HepG2 (cell line): ENCODE data around the gene SYNE2. TPM values are rescaled to one million over a fixed set of nuclear protein-coding genes. Genes with fewer than 3 reads are reported as not detected.

Experiments
- ATAC-seq: fragments of 200-7000 bp; cut with Tn5 transposase; 3 replicates; pipeline ENCODE4 v1.9.1; 2020; ENCODE audit warnings: mild to moderate bottlenecking, moderate library complexity
- BruUV-seq: library from RNA; stranded (reverse); fragments of 400-500 nt; replicated peaks from 2 replicates; lab custom pipeline; 2021; lab: Mats Ljungman, UMichigan
- CTCF ChIA-PET: fragments of 300-600 bp; formaldehyde crosslinking; extraction: SDS; loops from one replicate; lab custom pipeline; 2021; ENCODE audit warnings: low total read pairs, inconsistent platforms, low intra/inter-chr PET ratio; lab: Yijun Ruan, JAX
- POLR2A ChIA-PET: fragments of 350-600 bp; sonication (Branson Sonifier 250); formaldehyde crosslinking; loops from one replicate; lab custom pipeline; 2020; ENCODE audit warnings: antibody characterized with exemption, inconsistent platforms; lab: Yijun Ruan, JAX
- DNase-seq: peaks from one replicate; pipeline ENCODE4 v3.0.0-alpha.2; 2015; ENCODE audit warnings: low spot score
- FAIRE-seq: peaks from 3 replicates; lab custom pipeline; 2011; peaks lifted over from hg19 to GRCh38; lab: Jason Lieb, UNC
- H2AFZ ChIP-seq: one replicate; pipeline ENCODE4 v1.6.1; 2011; ENCODE audit warnings: low read length, inconsistent platforms
- H3K27ac ChIP-seq: fragments of 300-600 bp; 3 replicates; pipeline ENCODE4 v1.8.0; 2011; ENCODE audit warnings: mixed run types, mild to moderate bottlenecking, mixed read lengths, low read length, inconsistent platforms; ENCODE audit not compliant: insufficient read depth; ENCODE audit errors: extremely low read length
- H3K27me3 ChIP-seq, 2 experiments: fragments of 200-600 bp in 1 of 2; 2 replicates in 1 of 2; 3 replicates in 1 of 2; pipeline versions ENCODE4 v1.6.0 to v1.8.0; 2011; ENCODE audit warnings: low read length in 2 of 2, mild to moderate bottlenecking in 2 of 2, moderate library complexity in 2 of 2, inconsistent platforms in 1 of 2; ENCODE audit not compliant: insufficient read depth in 2 of 2, control insufficient read depth in 1 of 2
- H3K36me3 ChIP-seq, 2 experiments: fragments of 200-600 bp in 1 of 2; replicated peaks in 1 of 2; 2 replicates in 1 of 2; 3 replicates in 1 of 2; pipeline versions ENCODE4 v1.5.1 to v1.8.0; 2011; ENCODE audit warnings: low read length in 2 of 2, inconsistent platforms in 1 of 2; ENCODE audit not compliant: insufficient read depth in 2 of 2, control insufficient read depth in 1 of 2
- H3K4me1 ChIP-seq: 2 replicates; pipeline ENCODE4 v1.5.1; 2012; ENCODE audit warnings: low read length, inconsistent platforms; ENCODE audit not compliant: insufficient read depth
- H3K4me2 ChIP-seq: 2 replicates; pipeline ENCODE4 v1.6.0; 2011; ENCODE audit warnings: low read depth, low read length, inconsistent platforms
- H3K4me3 ChIP-seq, 3 experiments: fragments of 200-600 bp in 1 of 3; sonication (generic), shearing (Covaris generic) in 1 of 3; replicated peaks in 1 of 3; 2 replicates each; pipeline ENCODE4 v1.5.1; 2011 to 2016; ENCODE audit warnings: low read length in 3 of 3, inconsistent platforms in 2 of 3, low read depth in 2 of 3, mild to moderate bottlenecking in 2 of 3, control low read depth in 1 of 3, mixed read lengths in 1 of 3; ENCODE audit not compliant: insufficient read depth in 1 of 3
- H3K79me2 ChIP-seq: one replicate; pipeline ENCODE4 v1.6.1; 2011; ENCODE audit warnings: low read length, inconsistent platforms; ENCODE audit not compliant: insufficient read depth
- H3K9ac ChIP-seq: 2 replicates; pipeline ENCODE4 v1.6.0; 2011; ENCODE audit warnings: mild to moderate bottlenecking, low read depth, low read length, inconsistent platforms; ENCODE audit not compliant: insufficient read depth
- H3K9me3 ChIP-seq: 2 replicates; pipeline ENCODE4 v1.5.1; 2012; ENCODE audit warnings: mild to moderate bottlenecking, low read length
- H4K20me1 ChIP-seq: 2 replicates; pipeline ENCODE4 v1.6.0; 2011; ENCODE audit warnings: inconsistent platforms, mild to moderate bottlenecking, low read length, moderate library complexity; ENCODE audit not compliant: insufficient read depth
- AHR ChIP-seq: IDR thresholded peaks from 2 replicates; pipeline ENCODE4 v1.6.1; 2018; ENCODE audit warnings: missing genetic modification reagents, missing compliant biosample characterization
- BRCA1 ChIP-seq: sonication (generic); formaldehyde crosslinking; IDR thresholded peaks from 2 replicates; pipeline ENCODE4 v1.4.0; 2020; ENCODE audit warnings: missing genetic modification reagents
- CCDC6 ChIP-seq: sonication (generic); formaldehyde crosslinking; IDR thresholded peaks from 2 replicates; pipeline ENCODE4 v1.8.1; 2022; ENCODE audit warnings: mild to moderate bottlenecking, missing genetic modification reagents, moderate library complexity
- IKZF4 ChIP-seq: sonication (generic); formaldehyde crosslinking; IDR thresholded peaks from 2 replicates; pipeline ENCODE4 v1.5.1; 2020; ENCODE audit warnings: borderline replicate concordance, mild to moderate bottlenecking, low read depth, missing genetic modification reagents; ENCODE audit errors: not compliant biosample characterization
- KDM1A ChIP-seq: IDR thresholded peaks from 2 replicates; pipeline ENCODE4 v1.6.1; 2016; ENCODE audit warnings: missing compliant biosample characterization
- LCORL ChIP-seq, 2 experiments: fragments of 450-650 bp in 1 of 2; sonication (generic) in 1 of 2; formaldehyde crosslinking in 1 of 2; IDR thresholded peaks; 2 replicates each; pipeline versions ENCODE4 v1.5.0 to v1.6.1; 2017 to 2020; ENCODE audit warnings: antibody characterized with exemption in 1 of 2, missing genetic modification reagents in 1 of 2
- MLLT10 ChIP-seq: sonication (generic); formaldehyde crosslinking; IDR thresholded peaks from 2 replicates; pipeline ENCODE4 v1.4.0; 2020; ENCODE audit warnings: missing genetic modification reagents
- SP140L ChIP-seq: sonication (generic); formaldehyde crosslinking; IDR thresholded peaks from 2 replicates; pipeline ENCODE4 v1.4.0; 2020; ENCODE audit warnings: missing genetic modification reagents, borderline replicate concordance
- ZFX ChIP-seq: sonication (generic); formaldehyde crosslinking; IDR thresholded peaks from 2 replicates; pipeline ENCODE4 v1.4.0; 2020; ENCODE audit warnings: mild to moderate bottlenecking, low read depth, missing genetic modification reagents, moderate library complexity
- ZNF274 ChIP-seq: sonication (generic); formaldehyde crosslinking; IDR thresholded peaks from 2 replicates; pipeline ENCODE4 v1.5.1; 2020; ENCODE audit warnings: mild to moderate bottlenecking, missing genetic modification reagents
- ZNF547 ChIP-seq: sonication (generic); formaldehyde crosslinking; IDR thresholded peaks from 2 replicates; pipeline ENCODE4 v1.5.1; 2020; ENCODE audit warnings: mild to moderate bottlenecking, missing genetic modification reagents
- WGBS: methylation state at CpG from one replicate; pipeline ENCODE4 v1.1.6; 2017; ENCODE audit warnings: low lambda C conversion rate; 5-methylcytosine and 5-hydroxymethylcytosine counted together
- in situ Hi-C: cut with HindIII; loops from 2 replicates; pipeline ENCODE4 v1.10.0; 2017; ENCODE audit warnings: low pct_unique_long_range_greater_than_20kb; ENCODE audit not compliant: extremely low pct_ligation_motif_present
- intact Hi-C: fragments of 100-400 bp; cut with micrococcal nuclease; formaldehyde crosslinking; loops from one replicate; pipeline ENCODE4 v1.10.0; 2022; ENCODE audit not compliant: unreplicated experiment
- polyA plus RNA-seq, 8 experiments: library from polyadenylated mRNA; depleted of rRNA in 3 of 8; stranded (reverse) in 7 of 8; unstranded in 1 of 8; fragments of >200 nt; fragmentation: Illumina TruSeq in 4 of 8; extraction: Trizol in 4 of 8; gene quantifications; 2 replicates each; pipeline versions ENCODE4 v1.2.1 to v1.2.3, GENCODE V29; 2011 to 2016; ENCODE audit warnings: low read depth in 4 of 8, missing spikeins in 1 of 8, mixed read lengths in 1 of 8; ENCODE audit not compliant: insufficient read depth in 1 of 8
- total RNA-seq, 5 experiments: library from RNA; depleted of rRNA; stranded (reverse); fragments of >200 nt; fragmentation: Illumina TruSeq; extraction: Trizol; gene quantifications; 2 replicates each; pipeline ENCODE4 v1.2.3, GENCODE V29; 2016; ENCODE audit warnings: low read depth in 1 of 5
- TF ChIP-seq, protein P1 (sequence below): IDR thresholded peaks from 2 replicates; pipeline ENCODE4 v1.6.1; 2012; ENCODE audit warnings: low read length, improper control_type of control experiment

The SYNE2 gene
- total and polyA plus RNA-seq, 2 of the 13 experiments (the other 11 are each of a cell fraction or from before 2014, with no cell fraction given), result 6.2 to 13.3 TPM

GRCh38 chr14:63951429-63951828, 98.6 kb downstream of the SYNE2 start:
- Histone ChIP-seq H3K4me3 (no peak overlapping the region), H3K4me1 (no peaks in the 10 kb centered on the region), H3K79me2 (no peaks in the 10 kb centered on the region), H3K27ac (no peak overlapping the region), H3K36me3 (peaks cover 0 to 4% of the 10 kb centered on the region in 2 experiments; a peak in 2 of 5 replicates), H3K27me3 (no peaks in the 10 kb centered on the region), H4K20me1 (no peaks in the 10 kb centered on the region), H3K9me3 (no peaks in the 10 kb centered on the region), H3K4me2 (no peak overlapping the region), H2AFZ (no peak overlapping the region), H3K9ac (no peak overlapping the region)
- WGBS, result 97% methylated on average over 4 of the region's 4 CpGs
- intact Hi-C loops (no loop called here), in situ Hi-C loops (no loop called here)
- ChIA-PET CTCF (no interaction called here), POLR2A (no interaction called here)
- BruUV-seq, result no TSS peak
- TF ChIP-seq IKZF4 (CRISPR knock-in tag) (no peak), ZNF547 (no peak), KDM1A (CRISPR knock-in tag) (no peak), MLLT10 (CRISPR knock-in tag) (no peak), ZNF274 (CRISPR knock-in tag) (no peak), AHR (no peak), BRCA1 (CRISPR knock-in tag) (no peak), CCDC6 (CRISPR knock-in tag) (no peak), SP140L (CRISPR knock-in tag) (no peak), LCORL (IDR thresholded peaks at IDR 0.05) (no peak), LCORL (CRISPR knock-in tag; IDR thresholded peaks at IDR 0.05) (no peak), ZFX (CRISPR knock-in tag) (no peak)
- TF ChIP-seq, protein P1, sequence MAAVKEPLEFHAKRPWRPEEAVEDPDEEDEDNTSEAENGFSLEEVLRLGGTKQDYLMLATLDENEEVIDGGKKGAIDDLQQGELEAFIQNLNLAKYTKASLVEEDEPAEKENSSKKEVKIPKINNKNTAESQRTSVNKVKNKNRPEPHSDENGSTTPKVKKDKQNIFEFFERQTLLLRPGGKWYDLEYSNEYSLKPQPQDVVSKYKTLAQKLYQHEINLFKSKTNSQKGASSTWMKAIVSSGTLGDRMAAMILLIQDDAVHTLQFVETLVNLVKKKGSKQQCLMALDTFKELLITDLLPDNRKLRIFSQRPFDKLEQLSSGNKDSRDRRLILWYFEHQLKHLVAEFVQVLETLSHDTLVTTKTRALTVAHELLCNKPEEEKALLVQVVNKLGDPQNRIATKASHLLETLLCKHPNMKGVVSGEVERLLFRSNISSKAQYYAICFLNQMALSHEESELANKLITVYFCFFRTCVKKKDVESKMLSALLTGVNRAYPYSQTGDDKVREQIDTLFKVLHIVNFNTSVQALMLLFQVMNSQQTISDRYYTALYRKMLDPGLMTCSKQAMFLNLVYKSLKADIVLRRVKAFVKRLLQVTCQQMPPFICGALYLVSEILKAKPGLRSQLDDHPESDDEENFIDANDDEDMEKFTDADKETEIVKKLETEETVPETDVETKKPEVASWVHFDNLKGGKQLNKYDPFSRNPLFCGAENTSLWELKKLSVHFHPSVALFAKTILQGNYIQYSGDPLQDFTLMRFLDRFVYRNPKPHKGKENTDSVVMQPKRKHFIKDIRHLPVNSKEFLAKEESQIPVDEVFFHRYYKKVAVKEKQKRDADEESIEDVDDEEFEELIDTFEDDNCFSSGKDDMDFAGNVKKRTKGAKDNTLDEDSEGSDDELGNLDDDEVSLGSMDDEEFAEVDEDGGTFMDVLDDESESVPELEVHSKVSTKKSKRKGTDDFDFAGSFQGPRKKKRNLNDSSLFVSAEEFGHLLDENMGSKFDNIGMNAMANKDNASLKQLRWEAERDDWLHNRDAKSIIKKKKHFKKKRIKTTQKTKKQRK, result no peak
- DNase-seq, result no peak
- ATAC-seq, result no peak
- no peak for FAIRE-seq
